Dendritic cell treated with granulocyte-macrophage colony-stimulating factor and Interleukin-4, amounts not matched to agents 40 ng/mL and 50 ng/mL, for 4 days (primary cell): ENCODE data around the gene ARL4A.
"Not testable (repeated sequence)": the region's sequence is repeated elsewhere in the genome, so short reads cannot be mapped to it uniquely, and the experiment has no call there.

Experiments
- H3K27ac Mint-ChIP-seq: one replicate; pipeline ENCODE4 v1.8.0; 2022; ENCODE audit warnings: mild to moderate bottlenecking, mixed read lengths
- H3K27me3 Mint-ChIP-seq: one replicate; pipeline ENCODE4 v1.8.0; 2022; ENCODE audit warnings: mild to moderate bottlenecking, mixed read lengths
- H3K36me3 Mint-ChIP-seq: one replicate; pipeline ENCODE4 v1.8.0; 2022; ENCODE audit warnings: low read depth, mixed read lengths
- H3K4me1 Mint-ChIP-seq: one replicate; pipeline ENCODE4 v1.8.0; 2022; ENCODE audit warnings: low read depth, mixed read lengths
- H3K4me3 Mint-ChIP-seq: one replicate; pipeline ENCODE4 v1.8.0; 2022; ENCODE audit warnings: mild to moderate bottlenecking, moderate library complexity, mixed read lengths
- H3K9me3 Mint-ChIP-seq: one replicate; pipeline ENCODE4 v1.8.0; 2022; ENCODE audit warnings: mixed read lengths
- intact Hi-C: fragments of 100-400 bp; cut with micrococcal nuclease; formaldehyde crosslinking; loops from one replicate; pipeline ENCODE4 v1.15.0; 2022

Gene ARL4A, protein sequence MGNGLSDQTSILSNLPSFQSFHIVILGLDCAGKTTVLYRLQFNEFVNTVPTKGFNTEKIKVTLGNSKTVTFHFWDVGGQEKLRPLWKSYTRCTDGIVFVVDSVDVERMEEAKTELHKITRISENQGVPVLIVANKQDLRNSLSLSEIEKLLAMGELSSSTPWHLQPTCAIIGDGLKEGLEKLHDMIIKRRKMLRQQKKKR

DNA sequence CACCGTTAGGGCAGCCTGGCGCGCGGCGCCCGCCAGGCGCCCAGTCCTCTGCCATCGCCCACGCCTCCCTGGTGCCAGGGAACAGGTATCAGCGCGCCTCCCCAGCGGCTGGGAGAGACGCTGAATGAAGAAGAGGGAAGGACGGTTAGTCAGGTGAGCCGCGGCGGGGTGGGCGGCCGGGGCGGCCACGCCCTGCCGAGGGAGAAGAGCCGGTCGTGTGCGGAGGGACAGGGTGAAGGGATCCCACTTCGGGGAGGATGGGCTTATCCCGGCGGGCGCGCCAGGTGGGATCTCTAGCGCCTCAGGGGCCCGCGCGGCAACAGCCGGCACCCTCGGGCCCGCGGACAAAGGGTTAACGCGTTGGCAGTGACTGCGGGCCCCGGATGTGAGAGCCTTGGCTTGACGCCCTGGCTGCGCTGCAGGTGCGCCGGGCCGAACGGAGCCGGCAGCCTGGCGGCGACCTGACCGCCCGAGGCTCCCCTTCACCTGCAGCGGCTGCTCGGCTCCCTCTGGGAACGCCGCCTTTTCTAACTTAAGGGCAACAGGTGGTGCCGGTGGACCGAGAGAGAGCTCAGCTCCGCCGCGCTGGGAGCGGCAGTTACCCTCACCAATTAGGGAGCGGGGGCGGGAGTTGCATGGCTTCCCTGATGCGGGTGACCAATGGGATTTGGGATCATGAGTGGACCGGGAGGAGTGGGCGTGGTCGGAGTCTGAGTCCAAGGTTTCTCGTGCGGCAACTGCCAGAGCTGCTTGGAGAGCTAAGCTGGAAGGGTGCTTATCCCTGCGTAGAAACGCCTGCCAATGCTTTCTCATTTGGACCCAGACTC is at the start of gene ARL4A:
ARL4A (plus strand) TSS at position 743 of the 827 bp plus-strand sequence. CDS start 622 bp downstream, outside the sequence.
- peaks cover 43% of the 10 kb centered on the region for H3K4me1 Mint-ChIP-seq
- no peaks in the 10 kb centered on the region for H3K27me3 Mint-ChIP-seq
- H3K27ac Mint-ChIP-seq = peak within 1 kb of the TSS; percentile 97
- H3K9me3 Mint-ChIP-seq = no peaks in the 10 kb centered on the region
- peak within 1 kb of the TSS; percentile 95 for H3K4me3 Mint-ChIP-seq
- intact Hi-C loops = loop anchor here (1.0 to 10.0 kb wide), 6 partner anchors 16 to 575 kb away; no protein-coding TSS in a partner anchor
- H3K36me3 Mint-ChIP-seq = peaks cover 13% of the 10 kb centered on the region

DNA sequence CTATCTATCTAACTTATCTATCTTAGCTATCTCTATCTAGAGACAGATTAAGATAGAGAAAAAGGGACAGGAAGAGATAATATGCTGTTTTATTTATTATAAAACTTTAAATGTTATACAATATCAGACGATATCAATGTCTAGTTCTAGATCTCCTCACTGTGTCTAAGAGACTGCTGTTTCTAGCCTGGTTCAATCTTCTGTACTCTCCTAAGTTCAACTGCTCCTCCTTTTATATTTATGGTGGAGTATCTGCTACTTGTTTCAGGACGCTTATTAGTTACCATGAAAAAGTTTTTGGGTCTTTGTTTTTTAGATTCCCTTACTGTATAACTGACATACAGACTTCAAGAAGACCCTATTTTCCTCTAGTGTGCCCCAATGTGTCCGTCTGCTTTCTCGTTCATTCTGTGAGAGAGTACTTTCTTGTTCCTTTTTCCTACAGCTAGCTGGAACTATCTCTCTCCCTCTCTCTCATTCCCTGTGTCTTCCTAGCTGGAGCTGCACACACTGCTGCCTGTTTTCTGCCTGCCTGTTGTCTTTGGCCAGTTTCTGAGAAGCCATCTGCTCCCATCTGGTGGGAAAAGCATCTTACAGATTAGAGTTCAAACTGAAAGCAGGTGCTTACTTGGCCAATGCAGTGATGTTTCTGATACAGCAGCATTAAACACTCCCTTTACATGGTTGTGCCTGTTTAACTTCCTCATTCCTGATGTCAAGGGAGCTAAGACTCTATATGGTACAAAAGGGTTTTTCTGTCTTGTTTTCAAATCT is 49.4 kb upstream of the ARL4A start:
- H3K36me3 Mint-ChIP-seq = no peaks in the 10 kb centered on the region
- H3K4me3 Mint-ChIP-seq = peak overlapping the region; percentile 57
- peak overlapping the region; percentile 7 for H3K27ac Mint-ChIP-seq
- H3K9me3 Mint-ChIP-seq = no peaks in the 10 kb centered on the region
- peaks cover 11% of the 10 kb centered on the region for H3K4me1 Mint-ChIP-seq
- intact Hi-C loops = loop anchor here (5.0 kb wide), 1 partner anchor 49 kb away; the partner anchor contains the start of gene ARL4A
- no peaks in the 10 kb centered on the region for H3K27me3 Mint-ChIP-seq

DNA sequence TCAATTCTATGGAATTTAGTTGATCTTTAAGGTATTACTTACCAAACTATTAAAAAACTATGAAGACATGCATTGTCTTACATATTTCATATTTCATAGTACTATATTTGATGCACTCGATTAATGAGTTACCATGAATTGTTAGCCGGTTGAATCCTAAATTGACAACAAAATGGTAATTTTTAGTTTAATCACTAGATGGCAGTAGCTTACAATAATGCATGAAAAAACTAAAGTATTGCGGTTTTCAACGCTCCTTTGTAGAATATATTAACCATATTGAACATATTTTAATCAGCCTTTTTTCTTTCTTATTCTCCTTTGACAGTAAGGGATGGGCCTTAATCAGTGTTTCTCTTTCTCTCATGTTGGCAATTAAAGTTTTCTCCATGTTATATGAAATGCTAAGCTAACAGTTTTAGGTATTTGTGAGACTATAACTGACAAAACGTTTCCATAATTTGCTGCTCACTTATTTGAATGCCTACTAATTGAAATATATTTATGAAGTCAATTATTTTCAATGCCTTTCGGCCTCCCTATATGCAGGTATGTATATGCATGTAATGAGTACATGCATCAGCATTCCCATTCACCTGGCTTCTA is 48.5 kb upstream of the ARL4A start:
- H3K27me3 Mint-ChIP-seq = no peaks in the 10 kb centered on the region
- no peaks in the 10 kb centered on the region for H3K9me3 Mint-ChIP-seq
- intact Hi-C loops = loop anchor here (1.0 to 5.0 kb wide), 2 partner anchors 48 to 624 kb away; partner anchors contain the start of gene ARL4A
- no peak overlapping the region for H3K4me3 Mint-ChIP-seq
- no peaks in the 10 kb centered on the region for H3K36me3 Mint-ChIP-seq
- no peak overlapping the region for H3K27ac Mint-ChIP-seq
- H3K4me1 Mint-ChIP-seq = peaks cover 11% of the 10 kb centered on the region

DNA sequence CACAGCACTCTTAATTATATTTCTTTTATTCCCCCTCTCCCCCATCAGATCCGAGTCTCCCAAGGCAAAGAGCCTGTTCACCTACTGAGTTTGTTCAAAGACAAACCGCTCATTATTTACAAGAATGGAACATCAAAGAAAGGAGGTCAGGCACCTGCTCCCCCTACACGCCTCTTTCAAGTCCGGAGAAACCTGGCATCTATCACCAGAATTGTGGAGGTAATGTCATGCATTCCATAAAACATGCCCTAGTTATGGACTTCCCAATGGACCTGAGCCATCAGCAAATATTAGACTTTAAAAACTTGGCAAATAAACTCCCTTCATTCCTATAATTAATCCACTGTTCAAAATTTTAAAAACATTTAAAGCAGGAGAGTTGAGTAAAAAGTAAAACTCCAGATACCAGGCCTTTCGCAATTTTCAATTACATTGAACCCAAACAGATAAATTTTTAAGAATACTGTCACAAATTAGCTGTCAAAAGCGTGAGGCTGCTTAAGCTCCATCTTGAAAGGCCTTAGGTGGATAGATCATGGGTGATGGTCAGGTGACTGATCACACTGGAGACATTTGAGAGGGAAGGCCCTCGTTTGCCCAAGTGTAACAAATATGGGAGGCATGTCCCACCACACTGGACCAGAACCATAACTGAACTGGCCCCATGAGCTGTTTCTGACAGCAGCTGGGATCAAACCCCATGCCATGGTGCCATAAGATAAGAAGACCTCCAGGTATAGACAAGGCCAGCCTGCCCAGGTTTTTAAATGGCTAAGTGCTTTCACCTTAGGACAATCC is 46.9 kb upstream of the ARL4A start:
- Mint-ChIP-seq H3K4me1 (peaks cover 11% of the 10 kb centered on the region), H3K9me3 (no peaks in the 10 kb centered on the region), H3K4me3 (no peak overlapping the region), H3K27me3 (no peaks in the 10 kb centered on the region), H3K36me3 (no peaks in the 10 kb centered on the region), H3K27ac (no peak overlapping the region)
- intact Hi-C loops = no loop called here

DNA sequence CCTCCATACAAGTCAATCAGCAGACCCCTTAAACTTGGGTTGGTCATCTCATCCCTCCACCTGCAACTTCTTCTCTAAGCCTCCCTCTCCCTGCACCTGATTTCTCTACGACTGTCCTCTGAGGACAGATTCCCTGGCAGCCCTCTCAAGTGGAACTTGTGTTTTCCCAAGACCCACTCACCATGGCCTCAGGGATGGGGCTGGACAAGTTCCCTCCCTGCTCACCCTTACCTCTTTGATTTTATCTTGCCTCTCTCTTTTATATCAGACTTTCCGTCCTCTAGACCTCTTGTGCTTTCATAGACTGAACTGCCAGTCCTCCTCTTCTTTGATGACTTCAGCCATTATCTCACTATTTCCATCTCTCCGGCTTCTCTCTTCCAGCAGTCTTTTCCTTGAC is 46.2 kb upstream of the ARL4A start:
- Mint-ChIP-seq H3K4me1 (peaks cover 11% of the 10 kb centered on the region), H3K36me3 (no peaks in the 10 kb centered on the region), H3K27me3 (no peaks in the 10 kb centered on the region), H3K27ac (no peak overlapping the region), H3K9me3 (no peaks in the 10 kb centered on the region), H3K4me3 (no peak overlapping the region)
- intact Hi-C loops = no loop called here

DNA sequence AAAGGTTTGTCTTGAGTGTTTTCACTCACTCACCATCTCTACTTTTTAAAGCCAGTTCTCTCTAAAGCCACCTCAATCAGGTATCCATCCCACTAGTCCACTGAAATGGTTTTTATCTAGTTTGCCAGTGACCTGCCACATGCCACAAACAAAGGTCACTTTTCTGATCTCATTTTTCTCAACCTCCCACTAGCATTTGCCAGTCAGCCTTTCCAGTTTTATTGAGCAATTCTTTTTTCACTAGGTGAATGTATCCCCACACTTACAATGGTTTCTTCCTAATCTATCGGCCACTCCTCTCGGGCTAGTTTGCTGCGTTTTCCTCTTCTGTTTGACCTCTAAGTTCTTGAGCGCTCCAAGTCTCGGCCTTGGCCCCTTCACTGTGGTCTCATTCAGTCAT is 44.9 kb upstream of the ARL4A start:
- intact Hi-C loops = no loop called here
- H3K36me3 Mint-ChIP-seq = no peaks in the 10 kb centered on the region
- H3K4me3 Mint-ChIP-seq = no peak overlapping the region
- no peak overlapping the region for H3K27ac Mint-ChIP-seq
- no peaks in the 10 kb centered on the region for H3K27me3 Mint-ChIP-seq
- H3K4me1 Mint-ChIP-seq = peaks cover 7% of the 10 kb centered on the region
- no peaks in the 10 kb centered on the region for H3K9me3 Mint-ChIP-seq

DNA sequence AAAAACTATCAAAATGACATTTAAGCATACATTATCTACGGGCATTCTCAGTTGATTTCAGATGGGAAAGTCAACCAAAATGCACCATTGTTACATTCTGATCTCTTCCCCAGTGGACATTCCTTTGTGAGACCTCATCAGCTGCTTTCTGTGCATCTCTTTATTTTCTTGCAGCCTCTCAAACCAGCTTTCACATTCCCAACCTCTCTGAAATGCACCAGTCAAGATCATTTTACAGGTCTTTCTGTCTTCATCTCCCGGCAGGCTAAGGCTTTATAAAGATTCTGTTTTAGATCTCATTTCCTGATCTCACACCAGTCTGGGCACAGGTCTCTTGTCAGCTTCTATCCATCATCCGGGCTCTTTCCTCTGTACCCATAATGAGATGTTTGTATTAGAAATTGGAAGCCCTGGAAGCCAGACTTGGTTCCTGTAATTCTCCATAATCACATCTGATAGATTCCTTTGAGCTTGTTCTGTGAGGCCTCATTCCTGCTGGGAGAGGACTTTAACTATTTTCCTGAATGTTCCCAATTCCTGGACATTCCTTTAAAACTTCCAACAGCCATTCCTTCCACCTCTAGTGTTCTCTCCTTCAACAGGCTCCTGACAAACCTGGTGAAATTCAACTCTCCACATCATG is 44.3 kb upstream of the ARL4A start:
- intact Hi-C loops = no loop called here
- H3K4me1 Mint-ChIP-seq = peaks cover 3% of the 10 kb centered on the region
- no peaks in the 10 kb centered on the region for H3K27me3 Mint-ChIP-seq
- H3K9me3 Mint-ChIP-seq = no peaks in the 10 kb centered on the region
- H3K36me3 Mint-ChIP-seq = no peaks in the 10 kb centered on the region
- no peak overlapping the region for H3K4me3 Mint-ChIP-seq
- no peak overlapping the region for H3K27ac Mint-ChIP-seq

DNA sequence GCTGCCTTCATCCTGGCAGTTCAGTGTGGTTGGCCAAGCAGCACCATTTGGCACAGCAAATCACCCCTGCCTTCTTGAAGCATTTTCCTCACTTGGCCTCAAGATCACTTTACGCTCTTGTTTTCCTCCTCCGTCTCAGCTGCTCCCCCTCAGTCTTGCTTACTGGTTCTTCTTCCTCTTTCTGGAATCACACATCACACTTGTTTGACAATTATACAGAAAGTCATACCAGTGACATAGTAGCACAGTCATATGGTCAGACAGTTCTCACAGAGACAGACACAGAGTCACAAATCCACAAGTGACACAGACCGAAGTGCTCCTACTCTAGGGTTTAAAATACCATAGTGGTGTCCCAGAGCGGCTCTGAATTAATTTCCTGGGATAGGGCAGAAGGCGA is 43.8 kb upstream of the ARL4A start:
- Mint-ChIP-seq H3K27me3 (no peaks in the 10 kb centered on the region), H3K4me1 (no peaks in the 10 kb centered on the region), H3K9me3 (no peaks in the 10 kb centered on the region), H3K27ac (no peak overlapping the region), H3K36me3 (no peaks in the 10 kb centered on the region), H3K4me3 (no peak overlapping the region)
- intact Hi-C loops = no loop called here

DNA sequence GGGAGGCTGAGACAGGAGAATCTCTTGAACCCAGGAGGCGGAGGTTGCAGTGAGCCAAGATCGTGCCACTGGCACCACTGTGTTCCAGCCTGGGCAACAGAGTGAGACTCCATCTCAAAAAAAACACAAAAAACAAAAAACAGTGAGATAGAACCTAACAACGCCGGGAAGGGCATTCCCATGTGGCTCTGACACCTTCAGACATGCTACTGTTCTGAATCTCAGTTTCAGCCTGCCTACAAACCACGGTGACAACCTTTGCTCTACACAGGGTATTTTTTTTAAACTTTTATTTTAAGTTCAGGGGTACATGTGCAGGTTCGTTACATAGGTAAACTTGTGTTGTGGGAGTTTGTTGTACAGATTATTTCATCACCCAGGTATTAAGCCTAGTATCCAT is 42.2 kb upstream of the ARL4A start:
- H3K27me3 Mint-ChIP-seq, intact Hi-C loops, H3K9me3 Mint-ChIP-seq, H3K36me3 Mint-ChIP-seq, H3K4me3 Mint-ChIP-seq, H3K27ac Mint-ChIP-seq, H3K4me1 Mint-ChIP-seq: not testable (repeated sequence)

DNA sequence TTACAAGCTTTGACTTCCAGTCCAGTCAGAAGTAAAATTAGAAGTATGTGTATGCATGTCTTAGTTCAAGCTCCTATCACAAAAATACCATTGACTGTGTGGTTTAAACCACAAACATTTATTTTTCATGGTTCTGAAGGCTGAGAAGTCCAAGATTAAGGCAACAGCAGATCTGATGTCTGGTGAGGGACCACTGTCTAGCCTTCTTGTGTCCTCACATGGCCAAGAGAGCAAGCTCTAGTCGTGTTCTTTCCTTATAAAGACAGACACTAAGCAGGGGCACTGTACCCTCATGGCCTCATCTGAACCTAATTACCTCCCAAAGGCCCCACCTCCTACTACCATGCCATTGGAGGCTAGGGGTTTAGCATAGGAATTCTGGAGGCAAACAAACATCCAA is 41.3 kb upstream of the ARL4A start:
- H3K4me1 Mint-ChIP-seq = no peaks in the 10 kb centered on the region
- H3K36me3 Mint-ChIP-seq = no peaks in the 10 kb centered on the region
- no peak overlapping the region for H3K4me3 Mint-ChIP-seq

DNA sequence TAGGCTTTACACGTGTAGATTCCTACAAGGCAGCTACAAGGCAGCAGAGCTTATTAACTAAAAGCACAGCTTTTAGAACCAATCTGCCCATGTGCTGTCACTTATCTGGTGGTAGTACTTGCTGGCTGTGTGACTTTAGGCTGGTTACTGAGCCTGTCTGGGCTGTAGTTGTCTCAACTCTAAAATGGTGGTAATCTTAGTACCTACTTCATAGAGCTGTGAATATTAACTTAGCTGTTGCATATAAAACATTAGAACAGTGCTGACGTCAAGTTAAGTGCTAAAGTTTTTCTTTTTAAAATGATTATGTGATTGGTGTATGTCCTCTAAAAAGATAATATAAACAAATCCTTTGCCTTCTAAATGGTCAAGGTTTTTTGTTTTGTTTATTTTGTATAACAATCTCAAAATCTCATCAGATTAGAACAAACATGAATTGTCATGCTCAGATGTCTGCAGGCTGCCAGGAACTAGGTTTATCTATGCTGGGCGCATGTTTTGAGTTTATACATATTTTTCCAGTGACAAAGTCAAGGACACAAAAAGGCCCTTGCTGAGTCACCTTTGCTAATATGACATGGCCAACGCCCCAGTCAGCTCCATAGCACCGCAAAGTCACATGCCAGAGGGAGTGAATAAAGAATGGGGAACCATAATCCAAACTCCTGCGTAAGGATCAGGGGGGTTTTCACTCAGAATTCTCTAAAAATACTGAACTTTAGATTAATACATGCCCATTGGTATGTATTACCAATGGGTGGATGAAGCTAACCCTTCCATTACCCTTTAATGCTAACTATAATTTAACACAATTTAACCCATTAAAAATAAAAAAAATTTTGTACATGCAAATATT is 39.8 kb upstream of the ARL4A start:
- intact Hi-C loops = no loop called here
- H3K27me3 Mint-ChIP-seq = no peaks in the 10 kb centered on the region

More for the DNA sequence above, 41.3 kb upstream of the ARL4A start:
- no peaks in the 10 kb centered on the region for H3K9me3 Mint-ChIP-seq
- H3K27ac Mint-ChIP-seq = no peak overlapping the region
- H3K27me3 Mint-ChIP-seq = no peaks in the 10 kb centered on the region
- intact Hi-C loops = no loop called here

DNA sequence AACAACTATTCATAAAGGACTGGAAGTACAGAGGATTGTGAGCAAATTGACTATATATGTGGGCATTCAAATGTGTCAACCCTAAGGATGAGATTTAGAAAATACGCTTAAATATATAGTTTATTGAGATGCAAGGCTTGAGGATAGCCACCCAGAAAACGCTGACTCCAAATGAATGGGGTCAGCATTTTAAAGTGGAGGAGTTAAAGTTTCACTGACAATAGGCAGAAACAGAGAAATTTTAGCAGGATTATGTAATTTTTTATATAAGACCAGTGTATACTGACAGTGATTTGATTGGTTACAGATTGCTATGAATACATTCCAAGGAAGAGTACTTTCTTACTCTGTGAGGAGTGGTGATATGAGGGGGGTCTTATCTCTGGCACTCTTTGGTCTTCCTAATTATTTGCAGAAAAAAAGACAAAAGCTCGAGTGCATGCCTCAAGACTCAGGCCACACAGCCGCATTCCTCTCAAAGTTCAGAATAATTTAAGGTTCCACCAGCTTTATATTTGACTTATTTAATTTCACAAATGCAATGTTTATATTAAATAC is 38.6 kb upstream of the ARL4A start:
- no peaks in the 10 kb centered on the region for H3K36me3 Mint-ChIP-seq
- no peak overlapping the region for H3K27ac Mint-ChIP-seq
- intact Hi-C loops = no loop called here
- no peaks in the 10 kb centered on the region for H3K9me3 Mint-ChIP-seq
- H3K4me3 Mint-ChIP-seq = no peak overlapping the region
- no peaks in the 10 kb centered on the region for H3K4me1 Mint-ChIP-seq
- H3K27me3 Mint-ChIP-seq = no peaks in the 10 kb centered on the region

More for the DNA sequence above, 39.8 kb upstream of the ARL4A start:
- H3K4me3 Mint-ChIP-seq = no peak overlapping the region
- H3K36me3 Mint-ChIP-seq = no peaks in the 10 kb centered on the region
- no peaks in the 10 kb centered on the region for H3K4me1 Mint-ChIP-seq
- H3K9me3 Mint-ChIP-seq = no peaks in the 10 kb centered on the region
- H3K27ac Mint-ChIP-seq = no peak overlapping the region
